Neuronal stem cell (in vitro differentiated cells): ENCODE results near the gene KCTD15.

ENCODE experiments used
- DNase-seq: peaks from one replicate; pipeline ENCODE4 v3.0.0-alpha.2; 2013; ENCODE audit warnings: low spot score
- H2AFZ ChIP-seq: one replicate; pipeline ENCODE4 v1.6.1; 2013; ENCODE audit warnings: mild to moderate bottlenecking, low read length, inconsistent platforms
- H2AK5ac ChIP-seq: 2 replicates; pipeline ENCODE4 v1.6.1; 2013; ENCODE audit warnings: low read depth, mild to moderate bottlenecking, inconsistent platforms, low read length, moderate library complexity, mixed read lengths
- H2BK120ac ChIP-seq: 2 replicates; pipeline ENCODE4 v1.6.1; 2013; ENCODE audit warnings: low read depth, mild to moderate bottlenecking, inconsistent platforms, low read length, moderate library complexity, mixed read lengths
- H2BK12ac ChIP-seq: one replicate; pipeline ENCODE4 v1.6.1; 2013; ENCODE audit warnings: low read length, inconsistent platforms
- H2BK15ac ChIP-seq: 2 replicates; pipeline ENCODE4 v1.6.1; 2013; ENCODE audit warnings: mild to moderate bottlenecking, low read length, inconsistent platforms, mixed read lengths
- H2BK5ac ChIP-seq: one replicate; pipeline ENCODE4 v1.6.1; 2013; ENCODE audit warnings: inconsistent platforms, mild to moderate bottlenecking, low read length, moderate library complexity
- H3K14ac ChIP-seq: one replicate; pipeline ENCODE4 v1.6.1; 2013; ENCODE audit warnings: low read length, inconsistent platforms
- H3K18ac ChIP-seq: 2 replicates; pipeline ENCODE4 v1.6.1; 2013; ENCODE audit warnings: low read length, inconsistent platforms
- H3K23ac ChIP-seq: 2 replicates; pipeline ENCODE4 v1.6.1; 2013; ENCODE audit warnings: low read depth, mild to moderate bottlenecking, mixed read lengths, low read length, inconsistent platforms; ENCODE audit not compliant: poor library complexity
- H3K27ac ChIP-seq: replicated peaks from 3 replicates; pipeline ENCODE4 v1.5.1; 2013; ENCODE audit warnings: low read length, inconsistent platforms
- H3K27me3 ChIP-seq, 3 experiments: 2 replicates each; pipeline ENCODE4 v1.6.1; 2013; ENCODE audit warnings: low read length in 3 of 3, mild to moderate bottlenecking in 2 of 3, inconsistent platforms in 1 of 3, low read depth in 1 of 3, mixed read lengths in 1 of 3, moderate library complexity in 1 of 3; ENCODE audit not compliant: control insufficient read depth in 3 of 3, insufficient read depth in 3 of 3
- H3K36me3 ChIP-seq, 2 donors: replicated peaks in 1 of 2; 2 replicates each; pipeline ENCODE4 v1.6.1; 2013; ENCODE audit warnings: low read length in 2 of 2; ENCODE audit not compliant: control insufficient read depth in 2 of 2, insufficient read depth in 2 of 2
- H3K4ac ChIP-seq: 2 replicates; pipeline ENCODE4 v1.6.1; 2013; ENCODE audit warnings: inconsistent platforms, mild to moderate bottlenecking, low read length, moderate library complexity
- H3K4me1 ChIP-seq, 2 donors: 1 replicate in 1 of 2; 2 replicates in 1 of 2; pipeline ENCODE4 v1.6.1; 2013; ENCODE audit warnings: low read length in 2 of 2, low read depth in 1 of 2; ENCODE audit not compliant: control insufficient read depth in 2 of 2, insufficient read depth in 1 of 2
- H3K4me2 ChIP-seq: one replicate; pipeline ENCODE4 v1.6.1; 2013; ENCODE audit warnings: mild to moderate bottlenecking, low read length, inconsistent platforms; ENCODE audit not compliant: insufficient read depth, poor library complexity, severe bottlenecking
- H3K4me3 ChIP-seq, 2 donors: 2 replicates each; pipeline ENCODE4 v1.5.1; 2013; ENCODE audit warnings: low read length in 2 of 2, mild to moderate bottlenecking in 2 of 2, inconsistent platforms in 1 of 2, moderate library complexity in 1 of 2
- H3K79me1 ChIP-seq: one replicate; pipeline ENCODE4 v1.6.1; 2013; ENCODE audit warnings: low read depth, mild to moderate bottlenecking, inconsistent platforms, low read length, moderate library complexity
- H3K9ac ChIP-seq: one replicate; pipeline ENCODE4 v1.6.1; 2013; ENCODE audit warnings: mild to moderate bottlenecking, low read depth, low read length, inconsistent platforms; ENCODE audit not compliant: poor library complexity
- H3K9me3 ChIP-seq, 2 donors: replicated peaks in 1 of 2; 2 replicates each; pipeline versions ENCODE3 to v1.6.1; 2013; ENCODE audit warnings: low read length in 2 of 2, mild to moderate bottlenecking in 2 of 2, inconsistent platforms in 1 of 2, low read depth in 1 of 2, mixed read lengths in 1 of 2, moderate library complexity in 1 of 2; ENCODE audit not compliant: control insufficient read depth in 2 of 2, insufficient read depth in 1 of 2
- H4K8ac ChIP-seq: one replicate; pipeline ENCODE4 v1.6.1; 2013; ENCODE audit warnings: low read depth, mild to moderate bottlenecking, inconsistent platforms, low read length, moderate library complexity
- H4K91ac ChIP-seq: one replicate; pipeline ENCODE4 v1.6.1; 2013; ENCODE audit warnings: low read length, low read depth, mild to moderate bottlenecking, inconsistent platforms; ENCODE audit not compliant: poor library complexity
- WGBS, 2 donors: extraction: QIAGEN DNeasy Blood & Tissue Kit; methylation state at CpG; one replicate each; pipeline ENCODE4 v1.1.7; 2013; ENCODE audit warnings: missing lambda C conversion rate in 2 of 2, mixed read lengths in 1 of 2; ENCODE audit not compliant: insufficient read length in 2 of 2, insufficient replicate concordance in 1 of 2; ENCODE audit errors: extremely low coverage in 2 of 2; 5-methylcytosine and 5-hydroxymethylcytosine counted together

KCTD15 gene

DNA sequence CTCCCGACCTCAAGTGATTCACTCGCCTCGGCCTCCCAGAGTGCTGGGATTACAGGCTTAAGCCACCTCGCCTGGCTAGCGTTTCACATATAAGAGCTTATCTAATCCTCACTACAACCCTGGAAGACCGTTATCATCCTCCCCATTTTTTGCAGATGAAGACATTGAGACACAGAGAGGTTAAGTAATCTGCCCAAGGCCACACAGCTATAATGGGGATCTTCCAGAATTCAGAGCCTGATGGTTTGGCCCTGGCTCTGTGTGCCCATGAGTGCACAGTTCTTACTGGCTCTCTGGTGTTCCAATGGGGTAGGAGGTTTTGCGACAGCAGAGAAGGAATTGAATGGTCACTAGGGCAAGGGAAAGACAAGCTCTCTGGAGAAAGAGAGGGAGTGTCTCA is 16.8 kb upstream of the KCTD15 start:
- Histone ChIP-seq H2BK12ac (no peak overlapping the region), H4K91ac (no peak overlapping the region), H3K9me3 (peaks cover 0 to 4% of the 10 kb centered on the region in 2 donors), H3K9ac (no peak overlapping the region), H3K14ac (no peak overlapping the region), H3K79me1 (no peaks in the 10 kb centered on the region), H3K23ac (no peak overlapping the region), H3K27me3 (peaks cover 2 to 30% (median 18%) of the 10 kb centered on the region in 3 experiments), H2BK15ac (no peak overlapping the region), H3K4ac (no peak overlapping the region), H2AFZ (no peak overlapping the region), H3K36me3 (no peaks in the 10 kb centered on the region), H3K27ac (no peak overlapping the region), H4K8ac (no peak overlapping the region), H2BK5ac (no peak overlapping the region), H3K4me3 (no peak overlapping the region), H3K4me1 (peaks cover 5 to 6% of the 10 kb centered on the region in 2 donors), H3K4me2 (no peak overlapping the region), H2BK120ac (no peak overlapping the region), H3K18ac (no peak overlapping the region), H2AK5ac (no peak overlapping the region)
- WGBS, 2 donors = no CpG with 5 or more reads among the region's 7 CpGs
- DNase-seq = no peak

- Histone ChIP-seq H3K14ac (no peak overlapping the region), H3K27ac (no peak overlapping the region), H2BK5ac (no peak overlapping the region), H4K8ac (no peak overlapping the region), H3K79me1 (no peaks in the 10 kb centered on the region), H2BK15ac (no peak overlapping the region), H3K23ac (no peak overlapping the region), H3K9me3 (peaks cover 0 to 4% of the 10 kb centered on the region in 2 donors), H2BK120ac (no peak overlapping the region), H3K4me2 (no peak overlapping the region), H2BK12ac (no peak overlapping the region), H2AK5ac (no peak overlapping the region), H3K4ac (no peak overlapping the region), H2AFZ (no peak overlapping the region), H3K27me3 (peaks cover 2 to 32% (median 18%) of the 10 kb centered on the region in 3 experiments), H3K18ac (no peak overlapping the region), H3K4me3 (no peak overlapping the region), H3K36me3 (no peaks in the 10 kb centered on the region), H3K4me1 (peaks cover 5 to 6% of the 10 kb centered on the region in 2 donors), H4K91ac (no peak overlapping the region), H3K9ac (no peak overlapping the region)
- WGBS, 2 donors = no CpG with 5 or more reads among the region's 6 CpGs
- DNase-seq = no peak
Observed at GRCh38 chr19:33780251-33780650, 16.4 kb upstream of the KCTD15 start.

DNA sequence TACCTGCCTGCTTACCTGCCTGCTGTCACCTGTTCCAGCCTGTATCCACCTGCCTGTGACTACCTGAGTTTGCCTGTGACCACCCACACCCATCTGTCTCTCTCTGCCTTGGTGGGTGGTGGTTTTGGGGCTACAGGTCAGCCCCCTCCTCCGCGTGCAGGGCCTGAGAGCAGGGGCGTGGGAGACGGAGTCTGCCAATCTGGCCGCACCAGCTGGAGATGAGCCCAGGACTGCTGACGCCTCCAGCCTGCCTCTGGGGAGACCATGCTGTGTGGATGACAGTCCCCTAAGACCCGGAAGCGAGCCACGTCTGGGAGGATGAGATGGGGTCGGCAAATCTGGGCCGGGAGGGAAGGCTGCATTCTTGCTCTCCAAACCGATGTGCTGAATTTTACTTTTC is 15.9 kb upstream of the KCTD15 start:
- peak overlapping the region in 1 of 2 donors; percentile 27 for H3K4me3 ChIP-seq

DNA sequence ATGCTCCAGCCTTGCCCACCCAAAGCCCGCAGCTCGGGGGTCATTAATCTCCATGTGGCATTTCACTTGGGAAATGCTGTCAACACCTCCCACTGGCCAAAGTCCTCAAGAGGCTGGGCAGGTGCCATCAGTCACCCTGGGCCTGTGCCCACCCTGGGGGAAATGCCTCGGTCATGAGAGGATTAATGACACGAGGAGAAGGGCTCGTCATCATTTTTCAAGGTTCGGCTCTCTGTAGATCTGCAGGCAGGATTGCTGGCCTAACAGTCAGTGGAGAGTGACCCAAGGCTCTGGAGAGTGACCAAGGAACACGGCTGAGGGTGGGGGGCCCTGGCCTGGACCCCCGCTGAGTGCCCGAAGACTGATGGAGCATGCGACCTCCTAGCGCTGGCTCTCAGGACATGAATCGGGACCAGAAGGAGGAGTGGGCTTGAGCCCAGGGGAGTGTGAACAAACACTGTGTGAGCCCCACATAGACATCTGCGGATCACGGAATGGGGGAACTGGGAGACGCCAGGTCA is 15.2 kb upstream of the KCTD15 start:
- no peak overlapping the region for H3K4me3 ChIP-seq
- no peak overlapping the region for H3K9ac ChIP-seq
- WGBS, 2 donors = no CpG with 5 or more reads among the region's 15 CpGs
- H3K14ac ChIP-seq = no peak overlapping the region
- no peak overlapping the region for H3K4ac ChIP-seq
- H2BK5ac ChIP-seq = no peak overlapping the region
- no peak overlapping the region for H2BK12ac ChIP-seq
- H3K4me1 ChIP-seq = peaks cover 5 to 6% of the 10 kb centered on the region in 2 donors
- no peak overlapping the region for H3K27ac ChIP-seq
- peaks cover 2 to 36% (median 18%) of the 10 kb centered on the region in 3 experiments for H3K27me3 ChIP-seq
- peaks cover 0 to 4% of the 10 kb centered on the region in 2 donors for H3K9me3 ChIP-seq
- no peak overlapping the region for H2AK5ac ChIP-seq
- no peak overlapping the region for H3K23ac ChIP-seq
- no peak overlapping the region for H4K8ac ChIP-seq
- no peak overlapping the region for H3K4me2 ChIP-seq
- H2AFZ ChIP-seq = no peak overlapping the region
- H2BK120ac ChIP-seq = no peak overlapping the region
- H3K79me1 ChIP-seq = no peaks in the 10 kb centered on the region
- H2BK15ac ChIP-seq = no peak overlapping the region
- DNase-seq = no peak
- H3K36me3 ChIP-seq = no peaks in the 10 kb centered on the region
- H3K18ac ChIP-seq = no peak overlapping the region
- H4K91ac ChIP-seq = no peak overlapping the region

More for the DNA sequence above, 15.9 kb upstream of the KCTD15 start:
- no peaks in the 10 kb centered on the region for H3K36me3 ChIP-seq
- no peak overlapping the region for H3K4me2 ChIP-seq
- H4K8ac ChIP-seq = no peak overlapping the region
- no peak overlapping the region for H2AFZ ChIP-seq
- no peak overlapping the region for H2BK12ac ChIP-seq
- H3K9ac ChIP-seq = no peak overlapping the region
- no CpG with 5 or more reads among the region's 12 CpGs for WGBS, 2 donors
- H3K27me3 ChIP-seq = peaks cover 2 to 36% (median 18%) of the 10 kb centered on the region in 3 experiments
- no peak overlapping the region for H3K14ac ChIP-seq
- peak overlapping the region; percentile 80 for H4K91ac ChIP-seq
- peaks cover 5 to 6% of the 10 kb centered on the region in 2 donors for H3K4me1 ChIP-seq
- H2BK5ac ChIP-seq = no peak overlapping the region
- H2AK5ac ChIP-seq = peak overlapping the region; percentile 26
- no peak for DNase-seq
- H2BK120ac ChIP-seq = no peak overlapping the region
- H2BK15ac ChIP-seq = peak overlapping the region; percentile 46
- H3K27ac ChIP-seq = no peak overlapping the region
- H3K18ac ChIP-seq = peak overlapping the region; percentile 72
- H3K23ac ChIP-seq = no peak overlapping the region
- H3K79me1 ChIP-seq = no peaks in the 10 kb centered on the region
- H3K4ac ChIP-seq = no peak overlapping the region
- peaks cover 0 to 4% of the 10 kb centered on the region in 2 donors for H3K9me3 ChIP-seq
